HL-60 (cell line): ENCODE measurements around the gene ZMYND10.

Source experiments
- DNase-seq, 2 experiments: peaks; one replicate each; pipeline ENCODE4 v3.0.0-alpha.2; 2010 to 2020; ENCODE audit warnings: low read depth in 1 of 2, low spot score in 1 of 2
- H3K27ac ChIP-seq: fragments of 250-450 bp; sonication (Bioruptor Pico); replicated peaks from 2 replicates; pipeline ENCODE4 v1.5.1; 2020; ENCODE audit warnings: mild to moderate bottlenecking, moderate library complexity
- H3K27me3 ChIP-seq: fragments of 250-450 bp; sonication (Bioruptor Pico); 2 replicates; pipeline ENCODE4 v1.5.1; 2021; ENCODE audit warnings: mild to moderate bottlenecking, moderate library complexity; ENCODE audit not compliant: insufficient read depth, poor library complexity, severe bottlenecking
- H3K4me3 ChIP-seq: replicated peaks from 2 replicates; pipeline ENCODE4 v1.5.1; 2011; ENCODE audit warnings: mild to moderate bottlenecking, control low read depth, low read length; ENCODE audit not compliant: insufficient read depth
- CTCF ChIP-seq: IDR thresholded peaks from one replicate; pipeline ENCODE4 v1.5.1; 2011; ENCODE audit warnings: low read length, control low read depth, inconsistent platforms; ENCODE audit not compliant: insufficient read depth
- GABPA ChIP-seq: IDR thresholded peaks from 2 replicates; pipeline ENCODE4 v1.6.1; 2012; ENCODE audit warnings: low read depth
- POLR2AphosphoS5 ChIP-seq: IDR thresholded peaks from 2 replicates; pipeline ENCODE4 v1.6.1; 2012; ENCODE audit warnings: low read depth
- REST ChIP-seq: IDR thresholded peaks from 2 replicates; pipeline ENCODE4 v1.6.1; 2012; ENCODE audit warnings: low read depth; ENCODE audit not compliant: insufficient replicate concordance
- SPI1 ChIP-seq: IDR thresholded peaks from 2 replicates; pipeline ENCODE4 v1.6.1; 2012; ENCODE audit warnings: low read depth, mild to moderate bottlenecking, borderline replicate concordance

Gene ZMYND10

GRCh38 chr3:50326182-50326541 lies 19.4 kb downstream of the ZMYND10 start:
- Histone ChIP-seq H3K27me3 (no peaks in the 10 kb centered on the region), H3K27ac (peak overlapping the region; percentile 50), H3K4me3 (no peak overlapping the region)
- TF ChIP-seq REST (no peak), CTCF (no peak), POLR2AphosphoS5 (no peak)
- no peak for DNase-seq

- peak in 1 of 2 experiments; percentile 64 for DNase-seq
- TF ChIP-seq POLR2AphosphoS5 (no peak), CTCF (no peak), SPI1 (peak; percentile 88), REST (no peak)
Observed at GRCh38 chr3:50325497-50326181, 19.9 kb downstream of the ZMYND10 start.

GRCh38 chr3:50325113-50325480 lies 20.4 kb downstream of the ZMYND10 start:
- no peak for TF ChIP-seq CTCF
- no peak for TF ChIP-seq REST
- TF ChIP-seq GABPA = no peak
- no peak for TF ChIP-seq SPI1
- TF ChIP-seq POLR2AphosphoS5 = no peak
- Histone ChIP-seq H3K4me3 (no peak overlapping the region), H3K27ac (peak overlapping the region; percentile 50), H3K27me3 (no peaks in the 10 kb centered on the region)
- DNase-seq = no peak

More at GRCh38 chr3:50325497-50326181, 19.9 kb downstream of the ZMYND10 start:
- Histone ChIP-seq H3K27ac (peak overlapping the region; percentile 50), H3K4me3 (no peak overlapping the region), H3K27me3 (no peaks in the 10 kb centered on the region)
